HepG2 (cell line): ENCODE results near the gene DPH5. TPM values are rescaled to one million over a fixed set of nuclear protein-coding genes. Genes with fewer than 3 reads are reported as not detected.

Experiments used
- ATAC-seq: fragments of 200-7000 bp; cut with Tn5 transposase; 3 replicates; pipeline ENCODE4 v1.9.1; 2020; ENCODE audit warnings: mild to moderate bottlenecking, moderate library complexity
- BruUV-seq: library from RNA; stranded (reverse); fragments of 400-500 nt; replicated peaks from 2 replicates; lab custom pipeline; 2021; lab: Mats Ljungman, UMichigan
- CTCF ChIA-PET: fragments of 300-600 bp; formaldehyde crosslinking; extraction: SDS; loops from one replicate; lab custom pipeline; 2021; ENCODE audit warnings: low total read pairs, inconsistent platforms, low intra/inter-chr PET ratio; lab: Yijun Ruan, JAX
- POLR2A ChIA-PET: fragments of 350-600 bp; sonication (Branson Sonifier 250); formaldehyde crosslinking; loops from one replicate; lab custom pipeline; 2020; ENCODE audit warnings: antibody characterized with exemption, inconsistent platforms; lab: Yijun Ruan, JAX
- DNase-seq: peaks from one replicate; pipeline ENCODE4 v3.0.0-alpha.2; 2015; ENCODE audit warnings: low spot score
- FAIRE-seq: peaks from 3 replicates; lab custom pipeline; 2011; peaks lifted over from hg19 to GRCh38; lab: Jason Lieb, UNC
- H2AFZ ChIP-seq: one replicate; pipeline ENCODE4 v1.6.1; 2011; ENCODE audit warnings: low read length, inconsistent platforms
- H3K27ac ChIP-seq: fragments of 300-600 bp; 3 replicates; pipeline ENCODE4 v1.8.0; 2011; ENCODE audit warnings: mixed run types, mild to moderate bottlenecking, mixed read lengths, low read length, inconsistent platforms; ENCODE audit not compliant: insufficient read depth; ENCODE audit errors: extremely low read length
- H3K27me3 ChIP-seq, 2 experiments: fragments of 200-600 bp in 1 of 2; 2 replicates in 1 of 2; 3 replicates in 1 of 2; pipeline versions ENCODE4 v1.6.0 to v1.8.0; 2011; ENCODE audit warnings: low read length in 2 of 2, mild to moderate bottlenecking in 2 of 2, moderate library complexity in 2 of 2, inconsistent platforms in 1 of 2; ENCODE audit not compliant: insufficient read depth in 2 of 2, control insufficient read depth in 1 of 2
- H3K36me3 ChIP-seq, 2 experiments: fragments of 200-600 bp in 1 of 2; replicated peaks in 1 of 2; 2 replicates in 1 of 2; 3 replicates in 1 of 2; pipeline versions ENCODE4 v1.5.1 to v1.8.0; 2011; ENCODE audit warnings: low read length in 2 of 2, inconsistent platforms in 1 of 2; ENCODE audit not compliant: insufficient read depth in 2 of 2, control insufficient read depth in 1 of 2
- H3K4me1 ChIP-seq: 2 replicates; pipeline ENCODE4 v1.5.1; 2012; ENCODE audit warnings: low read length, inconsistent platforms; ENCODE audit not compliant: insufficient read depth
- H3K4me2 ChIP-seq: 2 replicates; pipeline ENCODE4 v1.6.0; 2011; ENCODE audit warnings: low read depth, low read length, inconsistent platforms
- H3K4me3 ChIP-seq, 3 experiments: fragments of 200-600 bp in 1 of 3; sonication (generic), shearing (Covaris generic) in 1 of 3; replicated peaks in 1 of 3; 2 replicates each; pipeline ENCODE4 v1.5.1; 2011 to 2016; ENCODE audit warnings: low read length in 3 of 3, inconsistent platforms in 2 of 3, low read depth in 2 of 3, mild to moderate bottlenecking in 2 of 3, control low read depth in 1 of 3, mixed read lengths in 1 of 3; ENCODE audit not compliant: insufficient read depth in 1 of 3
- H3K79me2 ChIP-seq: one replicate; pipeline ENCODE4 v1.6.1; 2011; ENCODE audit warnings: low read length, inconsistent platforms; ENCODE audit not compliant: insufficient read depth
- H3K9ac ChIP-seq: 2 replicates; pipeline ENCODE4 v1.6.0; 2011; ENCODE audit warnings: mild to moderate bottlenecking, low read depth, low read length, inconsistent platforms; ENCODE audit not compliant: insufficient read depth
- H3K9me3 ChIP-seq: 2 replicates; pipeline ENCODE4 v1.5.1; 2012; ENCODE audit warnings: mild to moderate bottlenecking, low read length
- H4K20me1 ChIP-seq: 2 replicates; pipeline ENCODE4 v1.6.0; 2011; ENCODE audit warnings: inconsistent platforms, mild to moderate bottlenecking, low read length, moderate library complexity; ENCODE audit not compliant: insufficient read depth
- ATF3 ChIP-seq: sonication (generic); formaldehyde crosslinking; IDR thresholded peaks from 2 replicates; pipeline ENCODE4 v1.4.0; 2020; ENCODE audit warnings: missing genetic modification reagents
- GATAD2A ChIP-seq: IDR thresholded peaks from 2 replicates; pipeline ENCODE4 v1.6.1; 2016
- HNRNPLL ChIP-seq: fragments of 200-400 bp; formaldehyde crosslinking; IDR thresholded peaks from 2 replicates; pipeline ENCODE4 v1.6.1; 2017; ENCODE audit warnings: mild to moderate bottlenecking, low read depth, low read length; ENCODE audit not compliant: poor library complexity, severe bottlenecking
- MTA3 ChIP-seq: sonication (generic); formaldehyde crosslinking; IDR thresholded peaks from 2 replicates; pipeline ENCODE4 v1.4.0; 2020; ENCODE audit warnings: missing genetic modification reagents
- REL ChIP-seq: sonication (generic); formaldehyde crosslinking; conservative IDR thresholded peaks from 2 replicates; pipeline ENCODE4 v1.8.0; 2022; ENCODE audit warnings: mild to moderate bottlenecking, missing genetic modification reagents, moderate library complexity
- ZNF510 ChIP-seq: sonication (generic); formaldehyde crosslinking; IDR thresholded peaks from 2 replicates; pipeline ENCODE4 v1.4.0; 2020; ENCODE audit warnings: low read depth, mild to moderate bottlenecking, missing genetic modification reagents
- ZNF720 ChIP-seq: sonication (generic); formaldehyde crosslinking; IDR thresholded peaks from 2 replicates; pipeline ENCODE4 v1.4.0; 2020; ENCODE audit warnings: missing genetic modification reagents
- WGBS: methylation state at CpG from one replicate; pipeline ENCODE4 v1.1.6; 2017; ENCODE audit warnings: low lambda C conversion rate; 5-methylcytosine and 5-hydroxymethylcytosine counted together
- in situ Hi-C: cut with HindIII; loops from 2 replicates; pipeline ENCODE4 v1.10.0; 2017; ENCODE audit warnings: low pct_unique_long_range_greater_than_20kb; ENCODE audit not compliant: extremely low pct_ligation_motif_present
- intact Hi-C: fragments of 100-400 bp; cut with micrococcal nuclease; formaldehyde crosslinking; loops from one replicate; pipeline ENCODE4 v1.10.0; 2022; ENCODE audit not compliant: unreplicated experiment
- polyA plus RNA-seq, 8 experiments: library from polyadenylated mRNA; depleted of rRNA in 3 of 8; stranded (reverse) in 7 of 8; unstranded in 1 of 8; fragments of >200 nt; fragmentation: Illumina TruSeq in 4 of 8; extraction: Trizol in 4 of 8; gene quantifications; 2 replicates each; pipeline versions ENCODE4 v1.2.1 to v1.2.3, GENCODE V29; 2011 to 2016; ENCODE audit warnings: low read depth in 4 of 8, missing spikeins in 1 of 8, mixed read lengths in 1 of 8; ENCODE audit not compliant: insufficient read depth in 1 of 8
- total RNA-seq, 5 experiments: library from RNA; depleted of rRNA; stranded (reverse); fragments of >200 nt; fragmentation: Illumina TruSeq; extraction: Trizol; gene quantifications; 2 replicates each; pipeline ENCODE4 v1.2.3, GENCODE V29; 2016; ENCODE audit warnings: low read depth in 1 of 5
- TF ChIP-seq, protein P1 (sequence below): sonication (generic); formaldehyde crosslinking; IDR thresholded peaks from 2 replicates; pipeline ENCODE4 v1.4.0; 2020; ENCODE audit warnings: missing genetic modification reagents, borderline replicate concordance

Gene DPH5
- total and polyA plus RNA-seq, 2 of the 13 experiments (the other 11 are each of a cell fraction or from before 2014, with no cell fraction given): 53.2 to 79.6 TPM

DNA sequence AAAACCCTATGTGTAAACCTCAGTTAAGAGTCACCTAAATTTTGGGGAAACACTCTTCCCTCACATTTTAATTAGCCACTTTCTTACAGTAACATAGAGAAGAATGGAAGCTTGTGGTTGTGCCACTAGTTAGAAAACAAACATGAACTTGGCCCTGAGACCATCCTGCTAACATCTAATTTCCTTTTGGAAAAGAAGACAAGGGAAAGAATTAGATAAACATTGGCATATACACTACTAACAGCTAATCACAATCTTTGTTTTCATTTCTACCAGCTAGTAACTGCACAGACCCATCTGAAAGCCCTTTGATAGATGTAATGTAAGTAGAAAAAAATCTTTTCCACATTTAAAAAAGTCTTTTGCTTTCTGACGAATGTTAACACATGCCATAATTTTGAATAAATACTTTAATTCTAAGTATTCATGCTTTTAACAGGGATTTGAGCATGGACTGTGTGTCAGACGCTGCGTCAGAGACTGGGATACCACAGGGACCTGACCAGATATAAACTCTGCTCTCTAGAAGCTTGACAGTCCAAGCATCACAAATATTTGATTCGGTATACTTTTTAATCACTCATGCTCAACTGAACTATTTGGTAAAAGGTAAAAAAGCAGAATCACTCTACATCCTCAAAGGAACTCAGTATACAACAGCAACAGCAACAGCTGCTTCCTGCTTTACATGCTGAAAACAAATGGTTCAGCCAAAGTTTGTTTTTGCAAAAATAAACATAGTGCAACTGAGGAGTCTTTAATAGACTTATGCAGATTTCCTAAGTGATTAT is 30.2 kb downstream of the DPH5 start:
- in situ Hi-C loops: no loop called here

More for the DNA sequence above, 30.2 kb downstream of the DPH5 start:
- ChIA-PET POLR2A (no interaction called here), CTCF (no interaction called here)
- no peaks in the 10 kb centered on the region for H3K9me3 ChIP-seq
- intact Hi-C loops: no loop called here
- H4K20me1 ChIP-seq: no peaks in the 10 kb centered on the region
- FAIRE-seq (no peak), DNase-seq (no peak), ATAC-seq (no peak)
- no peaks in the 10 kb centered on the region for H3K27me3 ChIP-seq
- H3K4me1 ChIP-seq: peaks cover 9% of the 10 kb centered on the region
- no peak overlapping the region for H3K27ac ChIP-seq
- TF ChIP-seq HNRNPLL (no peak), ATF3 (CRISPR knock-in tag) (no peak), GATAD2A (CRISPR knock-in tag) (no peak), REL (CRISPR knock-in tag) (no peak), ZNF510 (no peak), MTA3 (CRISPR knock-in tag) (no peak), ZNF720 (CRISPR knock-in tag) (no peak)
- TF ChIP-seq, protein P1, sequence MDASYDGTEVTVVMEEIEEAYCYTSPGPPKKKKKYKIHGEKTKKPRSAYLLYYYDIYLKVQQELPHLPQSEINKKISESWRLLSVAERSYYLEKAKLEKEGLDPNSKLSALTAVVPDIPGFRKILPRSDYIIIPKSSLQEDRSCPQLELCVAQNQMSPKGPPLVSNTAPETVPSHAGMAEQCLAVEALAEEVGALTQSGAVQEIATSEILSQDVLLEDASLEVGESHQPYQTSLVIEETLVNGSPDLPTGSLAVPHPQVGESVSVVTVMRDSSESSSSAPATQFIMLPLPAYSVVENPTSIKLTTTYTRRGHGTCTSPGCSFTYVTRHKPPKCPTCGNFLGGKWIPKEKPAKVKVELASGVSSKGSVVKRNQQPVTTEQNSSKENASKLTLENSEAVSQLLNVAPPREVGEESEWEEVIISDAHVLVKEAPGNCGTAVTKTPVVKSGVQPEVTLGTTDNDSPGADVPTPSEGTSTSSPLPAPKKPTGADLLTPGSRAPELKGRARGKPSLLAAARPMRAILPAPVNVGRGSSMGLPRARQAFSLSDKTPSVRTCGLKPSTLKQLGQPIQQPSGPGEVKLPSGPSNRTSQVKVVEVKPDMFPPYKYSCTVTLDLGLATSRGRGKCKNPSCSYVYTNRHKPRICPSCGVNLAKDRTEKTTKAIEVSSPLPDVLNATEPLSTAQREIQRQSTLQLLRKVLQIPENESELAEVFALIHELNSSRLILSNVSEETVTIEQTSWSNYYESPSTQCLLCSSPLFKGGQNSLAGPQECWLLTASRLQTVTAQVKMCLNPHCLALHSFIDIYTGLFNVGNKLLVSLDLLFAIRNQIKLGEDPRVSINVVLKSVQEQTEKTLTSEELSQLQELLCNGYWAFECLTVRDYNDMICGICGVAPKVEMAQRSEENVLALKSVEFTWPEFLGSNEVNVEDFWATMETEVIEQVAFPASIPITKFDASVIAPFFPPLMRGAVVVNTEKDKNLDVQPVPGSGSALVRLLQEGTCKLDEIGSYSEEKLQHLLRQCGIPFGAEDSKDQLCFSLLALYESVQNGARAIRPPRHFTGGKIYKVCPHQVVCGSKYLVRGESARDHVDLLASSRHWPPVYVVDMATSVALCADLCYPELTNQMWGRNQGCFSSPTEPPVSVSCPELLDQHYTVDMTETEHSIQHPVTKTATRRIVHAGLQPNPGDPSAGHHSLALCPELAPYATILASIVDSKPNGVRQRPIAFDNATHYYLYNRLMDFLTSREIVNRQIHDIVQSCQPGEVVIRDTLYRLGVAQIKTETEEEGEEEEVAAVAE (CRISPR knock-in tag): no peak
- WGBS: 100% methylated on average over 4 of the region's 4 CpGs
- H3K36me3 ChIP-seq: peaks cover 0 to 15% of the 10 kb centered on the region in 2 experiments; a peak in 2 of 5 replicates
- no peak overlapping the region for H3K4me3 ChIP-seq
- H3K4me2 ChIP-seq: no peak overlapping the region
- BruUV-seq: no TSS peak
- H3K79me2 ChIP-seq: no peaks in the 10 kb centered on the region
- no peak overlapping the region for H2AFZ ChIP-seq
- no peak overlapping the region for H3K9ac ChIP-seq
